Body of pancreas (tissue), 4 donors: ENCODE results near the gene EGFLAM. TPM values are rescaled to one million over a fixed set of nuclear protein-coding genes. Genes with fewer than 3 reads are reported as not detected.
A peak's percentile ranks its signal among the peaks of the same experiment; 100 is the strongest.

Experiments used
- ATAC-seq: fragments of 150-250 bp; one replicate; pipeline ENCODE4 v1.9.1; 2016
- DNase-seq, 4 donors: peaks; one replicate each; pipeline ENCODE4 v3.0.0-alpha.2; 2019
- H3K27ac ChIP-seq, 4 donors: fragments of 200-600 bp; sonication (generic); 1 replicate in 3 of 4; 2 replicates in 1 of 4; pipeline versions ENCODE4 v1.5.1 to v1.6.1; 2016 to 2019; ENCODE audit warnings: mild to moderate bottlenecking in 1 of 4, mixed read lengths in 1 of 4, moderate library complexity in 1 of 4
- H3K27me3 ChIP-seq, 2 donors: fragments of 200-600 bp; sonication (generic); one replicate each; pipeline ENCODE4 v1.6.0; 2016; ENCODE audit warnings: mild to moderate bottlenecking in 1 of 2
- H3K36me3 ChIP-seq, 2 donors: fragments of 200-600 bp; sonication (generic); replicated peaks in 1 of 2; 2 replicates each; pipeline ENCODE4 v1.5.1; 2016; ENCODE audit warnings: low read depth in 2 of 2; ENCODE audit not compliant: insufficient read depth in 1 of 2
- H3K4me1 ChIP-seq: fragments of 200-600 bp; sonication (generic); one replicate; pipeline ENCODE4 v1.6.0; 2016
- H3K4me3 ChIP-seq, 2 donors: fragments of 200-600 bp; sonication (generic); 1 replicate in 1 of 2; 2 replicates in 1 of 2; pipeline ENCODE4 v1.5.1; 2016 to 2019
- H3K9me3 ChIP-seq, 3 donors: fragments of 200-600 bp; sonication (generic); 1 replicate in 2 of 3; 2 replicates in 1 of 3; pipeline ENCODE4 v1.5.1; 2016
- POLR2A ChIP-seq, 3 donors: fragments of 450-650 bp; IDR thresholded peaks; one replicate each; pipeline ENCODE4 v1.6.1; 2016; ENCODE audit warnings: antibody characterized with exemption in 3 of 3, mild to moderate bottlenecking in 2 of 3
- WGBS, 2 donors: methylation state at CpG; one replicate each; pipeline ENCODE4 v1.1.5; 2017; 5-methylcytosine and 5-hydroxymethylcytosine counted together
- intact Hi-C: fragments of 100-400 bp; cut with DNase I; formaldehyde crosslinking; loops from one replicate; pipeline ENCODE4 v1.15.1; 2023
- total RNA-seq, 2 donors: library from RNA; depleted of rRNA; stranded (reverse); fragments of >200 nt; gene quantifications; one replicate each; pipeline ENCODE4 v1.1.0, GENCODE V29; 2016
- TF ChIP-seq, protein P1 (sequence below), 7 experiments: fragments of 450-650 bp in 4 of 7; fragments of 200-600 bp in 3 of 7; sonication (generic) in 3 of 7; IDR thresholded peaks; one replicate each; pipeline ENCODE4 v1.5.1; 2016 to 2019; ENCODE audit warnings: antibody characterized with exemption in 7 of 7

EGFLAM gene
- total RNA-seq, 2 donors from 2014 or later, result 0.26 to 4.6 TPM

DNA sequence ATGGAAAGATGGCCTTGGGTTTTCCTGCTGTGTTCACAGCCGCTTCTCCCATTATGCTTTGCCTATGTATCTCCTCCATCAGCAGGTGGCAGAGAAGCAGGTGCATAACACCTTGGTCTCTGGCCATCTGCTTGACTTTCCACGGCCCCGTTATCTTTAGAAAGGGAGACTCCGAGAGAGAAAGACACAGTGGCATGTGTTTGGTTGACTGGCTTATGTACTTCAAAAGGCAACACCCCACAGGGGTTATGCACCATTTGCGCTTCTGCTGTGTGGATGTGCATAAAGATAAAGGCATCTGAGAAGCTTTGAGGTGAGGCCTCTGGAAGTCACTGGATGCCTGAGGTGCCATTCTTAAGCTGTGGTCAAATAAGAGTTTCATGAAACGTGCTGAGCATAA is 138.4 kb downstream of the EGFLAM start:
- intact Hi-C loops, result no loop called here
- peak in 2 of 4 donors; percentile 25 to 41 for DNase-seq
- H3K27ac ChIP-seq, result no peak overlapping the region
- TF ChIP-seq POLR2A (IDR thresholded peaks at IDR 0.05), result no peak
- H3K4me1 ChIP-seq, result no peaks in the 10 kb centered on the region
- no peaks in the 10 kb centered on the region for H3K36me3 ChIP-seq
- no peak overlapping the region for H3K4me3 ChIP-seq
- no peaks in the 10 kb centered on the region for H3K9me3 ChIP-seq
- 24 to 42% methylated on average over 5 to 6 of the region's 6 CpGs for WGBS, 2 donors
- ATAC-seq, result no peak
- no peaks in the 10 kb centered on the region for H3K27me3 ChIP-seq

GRCh38 chr5:38400365-38400764 is 142.0 kb downstream of the EGFLAM start:
- TF ChIP-seq, protein P1, sequence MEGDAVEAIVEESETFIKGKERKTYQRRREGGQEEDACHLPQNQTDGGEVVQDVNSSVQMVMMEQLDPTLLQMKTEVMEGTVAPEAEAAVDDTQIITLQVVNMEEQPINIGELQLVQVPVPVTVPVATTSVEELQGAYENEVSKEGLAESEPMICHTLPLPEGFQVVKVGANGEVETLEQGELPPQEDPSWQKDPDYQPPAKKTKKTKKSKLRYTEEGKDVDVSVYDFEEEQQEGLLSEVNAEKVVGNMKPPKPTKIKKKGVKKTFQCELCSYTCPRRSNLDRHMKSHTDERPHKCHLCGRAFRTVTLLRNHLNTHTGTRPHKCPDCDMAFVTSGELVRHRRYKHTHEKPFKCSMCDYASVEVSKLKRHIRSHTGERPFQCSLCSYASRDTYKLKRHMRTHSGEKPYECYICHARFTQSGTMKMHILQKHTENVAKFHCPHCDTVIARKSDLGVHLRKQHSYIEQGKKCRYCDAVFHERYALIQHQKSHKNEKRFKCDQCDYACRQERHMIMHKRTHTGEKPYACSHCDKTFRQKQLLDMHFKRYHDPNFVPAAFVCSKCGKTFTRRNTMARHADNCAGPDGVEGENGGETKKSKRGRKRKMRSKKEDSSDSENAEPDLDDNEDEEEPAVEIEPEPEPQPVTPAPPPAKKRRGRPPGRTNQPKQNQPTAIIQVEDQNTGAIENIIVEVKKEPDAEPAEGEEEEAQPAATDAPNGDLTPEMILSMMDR (IDR thresholded peaks at IDR 0.05), result no peak
- no peak for TF ChIP-seq POLR2A (IDR thresholded peaks at IDR 0.05)
- no peaks in the 10 kb centered on the region for H3K27me3 ChIP-seq
- H3K36me3 ChIP-seq, result no peaks in the 10 kb centered on the region
- no peaks in the 10 kb centered on the region for H3K9me3 ChIP-seq
- intact Hi-C loops, result no loop called here
- no peak overlapping the region for H3K4me3 ChIP-seq
- no peak overlapping the region for H3K27ac ChIP-seq
- no peak for ATAC-seq
- no peaks in the 10 kb centered on the region for H3K4me1 ChIP-seq
- WGBS, 2 donors, result 62 to 69% methylated on average over 2 of the region's 2 CpGs
- DNase-seq, result no peak

DNA sequence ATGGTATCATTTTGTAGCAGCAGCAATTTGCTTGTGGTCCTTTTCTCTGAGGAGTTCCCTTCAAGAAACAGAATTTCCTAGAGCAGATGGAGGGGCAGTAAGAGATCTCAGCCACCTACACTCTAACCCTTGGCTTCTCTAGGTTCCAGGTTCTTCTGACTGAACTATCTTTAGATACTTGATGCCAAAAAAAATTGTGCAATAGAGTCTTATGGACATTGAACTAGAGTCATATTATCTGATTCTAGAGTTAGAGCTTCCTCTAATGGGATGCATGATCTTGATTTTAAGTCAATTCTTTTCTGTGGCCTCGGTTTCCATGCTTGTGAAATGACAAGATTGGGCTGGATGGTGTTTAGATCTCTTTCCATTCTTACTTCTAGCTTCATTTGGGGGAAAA is 142.8 kb downstream of the EGFLAM start:
- no peaks in the 10 kb centered on the region for H3K27me3 ChIP-seq
- WGBS, 2 donors, result 95 to 96% methylated on average over 1 of the region's 1 CpG
- TF ChIP-seq, protein P1 (IDR thresholded peaks at IDR 0.05), result no peak
- TF ChIP-seq POLR2A (IDR thresholded peaks at IDR 0.05), result no peak
- H3K36me3 ChIP-seq, result no peaks in the 10 kb centered on the region
- DNase-seq (no peak), ATAC-seq (no peak)
- H3K9me3 ChIP-seq, result no peaks in the 10 kb centered on the region
- no peak overlapping the region for H3K27ac ChIP-seq
- no peak overlapping the region for H3K4me3 ChIP-seq
- no peaks in the 10 kb centered on the region for H3K4me1 ChIP-seq
- intact Hi-C loops, result no loop called here

GRCh38 chr5:38403406-38403805 is 145.0 kb downstream of the EGFLAM start:
- Histone ChIP-seq H3K27me3 (no peaks in the 10 kb centered on the region), H3K4me1 (no peaks in the 10 kb centered on the region), H3K27ac (no peak overlapping the region), H3K9me3 (no peaks in the 10 kb centered on the region), H3K4me3 (no peak overlapping the region), H3K36me3 (no peaks in the 10 kb centered on the region)
- ATAC-seq (no peak), DNase-seq (no peak)
- intact Hi-C loops, result no loop called here
- TF ChIP-seq, protein P1 (IDR thresholded peaks at IDR 0.05), result no peak
- no peak for TF ChIP-seq POLR2A (IDR thresholded peaks at IDR 0.05)
- 77 to 89% methylated on average over 5 of the region's 5 CpGs for WGBS, 2 donors

- Histone ChIP-seq H3K4me3 (no peak overlapping the region), H3K27me3 (no peaks in the 10 kb centered on the region), H3K36me3 (no peaks in the 10 kb centered on the region), H3K9me3 (no peaks in the 10 kb centered on the region), H3K4me1 (no peaks in the 10 kb centered on the region), H3K27ac (no peak overlapping the region)
- DNase-seq (no peak), ATAC-seq (no peak)
- WGBS, 2 donors, result 79 to 90% methylated on average over 6 of the region's 6 CpGs
- TF ChIP-seq, protein P1 (IDR thresholded peaks at IDR 0.05), result no peak
- no peak for TF ChIP-seq POLR2A (IDR thresholded peaks at IDR 0.05)
- intact Hi-C loops, result no loop called here
Observed at GRCh38 chr5:38403877-38404635, 145.7 kb downstream of the EGFLAM start.
